ENCODE results near the gene PIKFYVE. TPM values are rescaled to one million over a fixed set of nuclear protein-coding genes. Genes with fewer than 3 reads are reported as not detected.
A peak's percentile ranks its signal among the peaks of the same experiment; 100 is the strongest.

The PIKFYVE gene
- total and polyA plus RNA-seq, 2 of the 8 experiments (the other 6 are each of a cell fraction or from before 2014, with no cell fraction given) = 8.8 to 33.5 TPM

GRCh38 chr2:208373460-208374089 is 107.5 kb downstream of the PIKFYVE start:
- Histone ChIP-seq H3K23ac (ENCODE audit: insufficient read length) (no peak overlapping the region), H4K20me1 (replicated peaks in 1 of 2; ENCODE audit: control insufficient read depth in 1 of 2, insufficient read depth in 2 of 2, low read length in 2 of 2) (no peaks in the 10 kb centered on the region), H4K91ac (replicated peaks; ENCODE audit: insufficient read length, low read length) (no peak overlapping the region), H2AFZ (ENCODE audit: low read length) (no peak overlapping the region), H2AK5ac (ENCODE audit: low read depth, low read length) (no peak overlapping the region), H2BK15ac (ENCODE audit: low read length) (no peak overlapping the region), H2BK120ac (replicated peaks; ENCODE audit: low read depth, low read length) (no peak overlapping the region), H3K18ac (ENCODE audit: extremely low read depth, low read length) (no peak overlapping the region), H3K4me2 (ENCODE audit: insufficient read depth in 1 of 2, low read depth in 2 of 2, low read length in 2 of 2) (no peak overlapping the region), H2BK20ac (ENCODE audit: low read length) (no peak overlapping the region), H3K27me3 (replicated peaks in 1 of 4; ENCODE audit: control insufficient read depth in 3 of 4, extremely low read depth in 1 of 4, insufficient read depth in 3 of 4, low read length in 3 of 4) (no peaks in the 10 kb centered on the region), H3K9ac (replicated peaks in 1 of 4; ENCODE audit: extremely low read depth in 1 of 4, low read depth in 3 of 4, low read length in 3 of 4) (no peak overlapping the region), H3K27ac (ENCODE audit: low read depth, low read length) (no peak overlapping the region), H2BK5ac (ENCODE audit: low read depth, low read length) (no peak overlapping the region), H3K56ac (replicated peaks; ENCODE audit: insufficient read length, low read depth, low read length) (no peak overlapping the region), H4K8ac (ENCODE audit: extremely low read depth, insufficient read depth, low read length) (no peak overlapping the region), H2BK12ac (ENCODE audit: low read depth, low read length) (no peak overlapping the region), H3K14ac (ENCODE audit: insufficient read length) (no peak overlapping the region), H3K79me1 (ENCODE audit: low read depth, low read length) (no peaks in the 10 kb centered on the region), H3K79me2 (ENCODE audit: control insufficient read depth in 1 of 2, insufficient read depth in 2 of 2, low read length in 2 of 2) (no peaks in the 10 kb centered on the region), H4K5ac (ENCODE audit: insufficient read length, low read depth, low read length) (no peak overlapping the region), H3K4ac (replicated peaks; ENCODE audit: insufficient read length, low read depth, low read length) (no peak overlapping the region), H3K4me1 (replicated peaks in 1 of 4; ENCODE audit: control insufficient read depth in 3 of 4, insufficient read depth in 4 of 4, low read length in 3 of 4) (peaks cover 0 to 14% (median 3%) of the 10 kb centered on the region in 4 experiments; a peak in 4 of 7 replicates), H3K36me3 (ENCODE audit: control insufficient read depth in 2 of 4, insufficient read depth in 4 of 4, low read length in 3 of 4) (no peaks in the 10 kb centered on the region; a peak in 1 of 8 replicates), H3K9me3 (ENCODE audit: insufficient read depth in 2 of 2, low read depth in 1 of 2, low read length in 1 of 2) (peaks cover 0 to 5% of the 10 kb centered on the region in 2 experiments; a peak in 1 of 4 replicates), H3K23me2 (ENCODE audit: low read depth, low read length) (no peaks in the 10 kb centered on the region), H3K4me3 (ENCODE audit: extremely low read depth in 1 of 4, insufficient read depth in 2 of 4, low read depth in 3 of 4, low read length in 4 of 4) (no peak overlapping the region)
- WGBS, 2 experiments (ENCODE audit: extremely low coverage in 1 of 2, insufficient coverage in 1 of 2, insufficient read length in 1 of 2, insufficient replicate concordance in 2 of 2, low coverage in 1 of 2, low lambda C conversion rate in 2 of 2, missing lambda C conversion rate in 1 of 2) = 52% methylated on average over 2 of the region's 2 CpGs; no CpG with 5 or more reads in 1 of the 2 experiments
- ChIA-PET POLR2A (ENCODE audit: partially characterized antibody) (no interaction called here), CTCF (ENCODE audit: partially characterized antibody) (interaction anchor here (0.6 to 2.4 kb wide), 20 partner anchors 9 to 1887 kb away, joined by 3 to 10 read pairs (median 3); partner anchors contain the start of gene PTH2R)
- no peak for DNase-seq (ENCODE audit: low read depth in 1 of 2, low spot score in 2 of 2)
- FAIRE-seq = peak; percentile 92
- peak in 2 of 3 experiments; percentile 58 to 74; a peak in 3 of 4 replicates for TF ChIP-seq CTCF (IDR thresholded peaks at IDR 0.05; ENCODE audit: control extremely low read depth in 1 of 3, insufficient read depth in 1 of 3, low read depth in 1 of 3, low read length in 3 of 3)
